ENCODE measurements around the gene MYORG.
"Not testable (repeated sequence)": the region's sequence is repeated elsewhere in the genome, so short reads cannot be mapped to it uniquely, and the experiment has no call there.

Gene MYORG

DNA sequence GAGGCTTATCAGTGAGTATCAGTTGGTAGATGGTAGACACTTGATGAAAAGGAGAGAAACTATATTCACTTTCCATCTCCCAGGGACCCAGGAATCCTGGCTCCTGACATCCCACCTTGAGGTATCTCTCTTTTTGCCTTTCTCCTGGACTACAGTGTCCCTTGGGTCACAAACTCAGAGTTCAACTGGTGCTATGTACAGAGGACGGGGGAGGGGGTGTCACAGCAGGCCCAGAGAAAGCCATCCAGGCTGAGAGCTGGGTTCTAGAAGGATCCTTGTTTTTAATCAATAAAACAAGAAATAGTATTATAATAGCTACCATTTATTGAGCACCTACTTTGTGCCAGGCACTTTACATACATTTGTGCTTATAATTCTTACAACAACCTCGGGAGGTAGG lies 10.3 kb downstream of the MYORG start:
- H3K4me3 ChIP-seq (ENCODE audit: low read depth, low read length), result no peak overlapping the region
- no peaks in the 10 kb centered on the region for H3K27me3 ChIP-seq (ENCODE audit: control insufficient read depth, insufficient read depth, low read length)
- H3K4me1 ChIP-seq (ENCODE audit: control insufficient read depth, insufficient read depth, low read length), result peaks cover 25% of the 10 kb centered on the region
- no peak overlapping the region for H3K9ac ChIP-seq (ENCODE audit: low read length)
- H3K36me3 ChIP-seq (ENCODE audit: control insufficient read depth, insufficient read depth, low read length), result peaks cover 17% of the 10 kb centered on the region
- no peak overlapping the region for H3K27ac ChIP-seq (ENCODE audit: low read depth, low read length)
- peaks cover 23% of the 10 kb centered on the region for H3K9me3 ChIP-seq (ENCODE audit: control insufficient read depth, insufficient read depth, low read depth, low read length)

DNA sequence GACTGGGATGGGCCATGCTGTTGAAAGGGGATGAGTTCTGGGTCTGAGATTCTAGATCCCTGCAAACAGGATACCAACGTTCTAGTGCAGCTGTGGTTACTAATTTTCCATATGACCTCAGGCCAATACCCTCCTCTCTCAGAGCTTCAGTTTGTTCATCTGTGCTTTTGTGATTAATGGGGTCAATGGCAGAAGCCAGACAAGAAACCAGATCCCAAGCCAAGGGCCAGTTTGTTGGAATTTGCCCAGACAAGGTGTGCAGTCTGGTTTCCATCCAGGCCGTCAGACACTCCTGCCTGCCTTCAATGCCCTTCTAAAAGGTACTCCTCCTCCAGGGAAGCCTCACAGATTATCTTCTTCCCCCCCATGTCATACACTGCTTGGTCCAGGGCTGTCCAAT lies 11.4 kb downstream of the MYORG start:
- H3K9ac ChIP-seq (ENCODE audit: low read length), result no peak overlapping the region
- peaks cover 7% of the 10 kb centered on the region; the same call in 1 of the 2 replicates for H3K36me3 ChIP-seq (ENCODE audit: control insufficient read depth, insufficient read depth, low read length)
- no peak overlapping the region for H3K4me3 ChIP-seq (ENCODE audit: low read depth, low read length)
- no peak overlapping the region for H3K27ac ChIP-seq (ENCODE audit: low read depth, low read length)
- no peaks in the 10 kb centered on the region for H3K27me3 ChIP-seq (ENCODE audit: control insufficient read depth, insufficient read depth, low read length)
- peaks cover 25% of the 10 kb centered on the region for H3K4me1 ChIP-seq (ENCODE audit: control insufficient read depth, insufficient read depth, low read length)
- H3K9me3 ChIP-seq (ENCODE audit: control insufficient read depth, insufficient read depth, low read depth, low read length), result peaks cover 23% of the 10 kb centered on the region

DNA sequence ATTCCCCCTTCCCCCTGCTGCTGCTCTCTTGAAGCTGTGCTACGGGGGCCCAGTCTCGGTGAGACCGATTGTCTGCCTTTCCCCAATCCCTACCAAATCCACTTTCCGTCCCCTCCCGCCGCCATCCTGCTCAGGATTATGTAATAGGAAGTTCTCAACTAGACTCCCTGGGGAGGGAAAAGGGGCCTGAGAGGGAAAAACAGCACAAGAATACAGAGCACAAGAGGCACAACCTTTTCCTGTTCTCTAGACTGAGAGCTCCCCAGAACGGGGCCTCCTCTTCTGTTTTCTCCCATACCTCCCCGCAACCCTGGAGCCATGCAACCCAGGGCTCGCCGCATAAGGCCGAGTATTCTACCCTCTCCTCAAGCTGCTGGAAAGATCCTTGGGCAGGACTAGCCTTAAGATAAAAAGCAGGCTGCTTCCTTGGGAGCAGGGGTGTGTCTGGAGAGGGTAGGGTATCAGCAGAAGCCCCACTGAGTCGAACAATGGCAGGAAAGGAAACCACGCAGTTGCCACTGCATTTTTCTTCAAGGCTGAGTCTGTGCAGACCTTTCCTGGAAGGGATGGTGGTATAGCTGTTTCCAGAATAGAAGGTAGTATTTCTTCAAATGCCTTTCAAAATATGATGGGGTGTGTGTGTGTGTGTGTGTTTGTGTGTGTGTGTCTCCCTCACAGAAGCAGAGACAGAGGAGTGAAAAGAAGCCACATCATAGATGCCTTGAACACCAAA lies 12.9 kb downstream of the MYORG start:
- Histone ChIP-seq H3K4me1 (ENCODE audit: control insufficient read depth, insufficient read depth, low read length) (peaks cover 25% of the 10 kb centered on the region), H3K36me3 (ENCODE audit: control insufficient read depth, insufficient read depth, low read length) (no peaks in the 10 kb centered on the region), H3K27ac (ENCODE audit: low read depth, low read length) (no peak overlapping the region; the same call in 1 of the 2 replicates), H3K9ac (ENCODE audit: low read length) (peak overlapping the region; percentile 31), H3K9me3 (ENCODE audit: control insufficient read depth, insufficient read depth, low read depth, low read length) (peaks cover 21% of the 10 kb centered on the region), H3K4me3 (ENCODE audit: low read depth, low read length) (peak overlapping the region; percentile 45), H3K27me3 (ENCODE audit: control insufficient read depth, insufficient read depth, low read length) (no peaks in the 10 kb centered on the region)

DNA sequence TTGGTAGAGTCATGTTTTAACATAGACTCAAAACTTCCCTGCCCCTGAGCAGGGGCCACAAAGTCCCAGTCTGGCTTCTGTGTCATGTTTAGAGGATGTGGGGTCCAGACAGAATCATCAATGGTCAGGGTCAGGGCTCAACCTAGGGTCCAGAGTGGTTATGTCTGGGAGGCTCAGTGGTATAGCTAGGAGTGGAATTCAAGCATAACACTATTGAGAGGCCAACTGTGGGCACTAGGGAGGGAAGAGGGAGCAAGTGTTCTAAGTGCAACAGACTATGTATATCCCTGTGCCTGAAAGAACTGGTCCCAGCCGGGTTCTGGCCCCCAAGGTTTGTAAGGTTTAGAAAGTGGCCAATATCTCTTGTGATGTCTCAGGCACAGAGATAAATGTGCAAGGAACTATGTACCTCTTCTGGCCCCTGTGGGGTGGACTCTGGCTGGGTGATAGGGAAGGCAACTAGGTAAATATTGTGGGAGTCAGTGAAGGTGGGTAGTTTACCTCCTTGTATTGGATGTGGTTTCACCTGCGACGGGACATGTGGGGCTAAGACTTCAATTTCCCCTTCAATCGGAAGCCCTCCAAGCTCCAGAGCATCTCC lies 14.0 kb downstream of the MYORG start:
- H3K36me3 ChIP-seq (ENCODE audit: control insufficient read depth, insufficient read depth, low read length), result no peaks in the 10 kb centered on the region
- H3K4me3 ChIP-seq (ENCODE audit: low read depth, low read length), result no peak overlapping the region
- H3K9ac ChIP-seq (ENCODE audit: low read length), result no peak overlapping the region
- peaks cover 14% of the 10 kb centered on the region for H3K9me3 ChIP-seq (ENCODE audit: control insufficient read depth, insufficient read depth, low read depth, low read length)
- H3K27me3 ChIP-seq (ENCODE audit: control insufficient read depth, insufficient read depth, low read length), result no peaks in the 10 kb centered on the region
- H3K4me1 ChIP-seq (ENCODE audit: control insufficient read depth, insufficient read depth, low read length), result peaks cover 25% of the 10 kb centered on the region
- no peak overlapping the region for H3K27ac ChIP-seq (ENCODE audit: low read depth, low read length)

DNA sequence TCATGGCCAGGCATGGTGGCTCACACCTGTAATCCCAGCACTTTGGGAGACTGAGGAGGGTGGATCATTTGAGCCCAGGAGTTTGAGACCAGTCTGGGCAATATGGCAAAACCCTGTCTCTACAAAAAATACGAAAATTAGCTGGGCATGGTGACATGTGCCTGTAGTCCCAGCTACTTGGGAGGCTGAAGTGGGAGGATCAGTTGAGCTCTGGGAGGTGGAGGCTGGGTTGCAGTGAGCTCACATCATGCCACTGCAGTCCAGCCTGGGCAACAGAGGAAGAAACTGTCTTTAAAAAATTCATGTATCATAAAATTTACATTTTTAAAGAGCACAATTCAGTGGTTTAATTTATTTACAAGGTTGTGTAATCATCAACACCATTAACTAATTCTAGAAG lies 23.7 kb downstream of the MYORG start:
- H3K4me3 ChIP-seq (ENCODE audit: low read depth, low read length); H3K4me1 ChIP-seq (ENCODE audit: control insufficient read depth, insufficient read depth, low read length); H3K9ac ChIP-seq (ENCODE audit: low read length); H3K36me3 ChIP-seq (ENCODE audit: control insufficient read depth, insufficient read depth, low read length); H3K27me3 ChIP-seq (ENCODE audit: control insufficient read depth, insufficient read depth, low read length); H3K27ac ChIP-seq (ENCODE audit: low read depth, low read length): not testable (repeated sequence)
- H3K9me3 ChIP-seq (ENCODE audit: control insufficient read depth, insufficient read depth, low read depth, low read length), result peaks cover 14% of the 10 kb centered on the region; the same call in 1 of the 2 replicates

DNA sequence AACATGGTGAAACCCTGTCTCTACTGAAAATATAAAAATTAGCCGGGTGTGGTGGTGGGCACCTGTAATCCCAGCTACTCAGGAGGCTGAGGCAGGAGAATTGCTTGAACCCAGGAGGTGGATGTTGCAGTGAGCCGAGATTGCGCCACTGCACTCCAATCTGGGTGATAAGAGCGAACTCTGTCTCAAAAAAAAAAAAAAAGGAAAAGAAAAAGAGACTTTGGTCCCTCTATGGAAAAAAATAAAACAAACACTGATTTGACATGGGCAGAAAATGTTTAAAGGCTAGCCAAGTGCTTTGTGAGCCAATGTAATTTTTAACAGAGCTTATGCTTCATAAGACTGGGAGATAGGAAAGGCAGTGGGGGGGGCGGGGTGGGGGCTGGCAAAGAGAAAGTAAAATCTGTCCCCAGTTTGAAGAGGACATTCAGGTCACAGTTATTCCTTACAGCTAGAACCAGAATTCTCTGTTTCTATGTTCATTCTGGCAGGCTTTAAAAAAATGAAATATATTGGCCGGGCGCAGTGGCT lies 24.5 kb downstream of the MYORG start:
- H3K36me3 ChIP-seq (ENCODE audit: control insufficient read depth, insufficient read depth, low read length); H3K4me3 ChIP-seq (ENCODE audit: low read depth, low read length); H3K27ac ChIP-seq (ENCODE audit: low read depth, low read length); H3K27me3 ChIP-seq (ENCODE audit: control insufficient read depth, insufficient read depth, low read length); H3K4me1 ChIP-seq (ENCODE audit: control insufficient read depth, insufficient read depth, low read length); H3K9ac ChIP-seq (ENCODE audit: low read length): not testable (repeated sequence)
- H3K9me3 ChIP-seq (ENCODE audit: control insufficient read depth, insufficient read depth, low read depth, low read length), result peaks cover 11% of the 10 kb centered on the region; the same call in 1 of the 2 replicates

DNA sequence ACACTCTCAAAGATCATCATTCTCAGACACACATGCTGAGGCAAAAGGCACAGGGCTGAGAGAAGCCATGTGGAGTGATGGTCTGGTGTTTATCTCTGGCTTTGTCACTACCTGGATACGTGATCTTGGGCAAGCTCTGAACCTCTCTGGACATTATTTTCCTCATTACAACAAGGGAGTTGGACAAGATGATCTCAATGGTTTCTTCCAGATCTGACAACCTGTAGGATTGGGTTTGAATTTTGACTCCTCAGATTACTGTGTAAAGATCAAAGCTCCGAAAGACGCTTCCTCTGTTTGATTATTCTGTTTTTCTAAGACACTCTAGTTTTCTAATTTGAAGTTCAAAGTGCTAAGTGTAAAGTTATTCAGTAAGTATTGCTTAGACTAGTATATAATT lies 27.4 kb downstream of the MYORG start:
- no peaks in the 10 kb centered on the region for H3K9me3 ChIP-seq (ENCODE audit: control insufficient read depth, insufficient read depth, low read depth, low read length)
- H3K36me3 ChIP-seq (ENCODE audit: control insufficient read depth, insufficient read depth, low read length), result no peaks in the 10 kb centered on the region
- no peak overlapping the region for H3K27ac ChIP-seq (ENCODE audit: low read depth, low read length)
- H3K27me3 ChIP-seq (ENCODE audit: control insufficient read depth, insufficient read depth, low read length), result no peaks in the 10 kb centered on the region
- H3K9ac ChIP-seq (ENCODE audit: low read length), result no peak overlapping the region
- no peaks in the 10 kb centered on the region for H3K4me1 ChIP-seq (ENCODE audit: control insufficient read depth, insufficient read depth, low read length)
- H3K4me3 ChIP-seq (ENCODE audit: low read depth, low read length), result no peak overlapping the region

DNA sequence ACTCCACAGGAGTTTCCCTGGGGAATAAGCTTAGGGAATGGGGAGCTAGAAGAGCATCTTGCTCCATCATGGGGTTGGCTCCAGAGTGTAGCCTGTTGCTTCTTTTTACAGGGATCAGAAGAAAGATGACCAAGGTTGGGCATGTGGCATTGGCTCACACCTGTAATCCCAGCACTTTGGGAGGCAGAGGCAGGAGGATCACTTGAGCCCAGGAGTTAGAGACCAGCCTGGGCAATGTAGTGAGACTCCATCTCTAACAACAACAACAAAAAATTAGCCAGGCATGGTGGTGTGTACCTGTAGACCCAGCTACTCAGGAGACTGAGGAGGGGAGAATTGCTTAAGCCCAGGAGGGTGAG lies 28.9 kb downstream of the MYORG start:
- Histone ChIP-seq H3K4me3 (ENCODE audit: low read depth, low read length) (no peak overlapping the region), H3K9ac (ENCODE audit: low read length) (no peak overlapping the region), H3K36me3 (ENCODE audit: control insufficient read depth, insufficient read depth, low read length) (peaks cover 11% of the 10 kb centered on the region), H3K4me1 (ENCODE audit: control insufficient read depth, insufficient read depth, low read length) (no peaks in the 10 kb centered on the region), H3K27me3 (ENCODE audit: control insufficient read depth, insufficient read depth, low read length) (no peaks in the 10 kb centered on the region), H3K9me3 (ENCODE audit: control insufficient read depth, insufficient read depth, low read depth, low read length) (no peaks in the 10 kb centered on the region), H3K27ac (ENCODE audit: low read depth, low read length) (no peak overlapping the region)

DNA sequence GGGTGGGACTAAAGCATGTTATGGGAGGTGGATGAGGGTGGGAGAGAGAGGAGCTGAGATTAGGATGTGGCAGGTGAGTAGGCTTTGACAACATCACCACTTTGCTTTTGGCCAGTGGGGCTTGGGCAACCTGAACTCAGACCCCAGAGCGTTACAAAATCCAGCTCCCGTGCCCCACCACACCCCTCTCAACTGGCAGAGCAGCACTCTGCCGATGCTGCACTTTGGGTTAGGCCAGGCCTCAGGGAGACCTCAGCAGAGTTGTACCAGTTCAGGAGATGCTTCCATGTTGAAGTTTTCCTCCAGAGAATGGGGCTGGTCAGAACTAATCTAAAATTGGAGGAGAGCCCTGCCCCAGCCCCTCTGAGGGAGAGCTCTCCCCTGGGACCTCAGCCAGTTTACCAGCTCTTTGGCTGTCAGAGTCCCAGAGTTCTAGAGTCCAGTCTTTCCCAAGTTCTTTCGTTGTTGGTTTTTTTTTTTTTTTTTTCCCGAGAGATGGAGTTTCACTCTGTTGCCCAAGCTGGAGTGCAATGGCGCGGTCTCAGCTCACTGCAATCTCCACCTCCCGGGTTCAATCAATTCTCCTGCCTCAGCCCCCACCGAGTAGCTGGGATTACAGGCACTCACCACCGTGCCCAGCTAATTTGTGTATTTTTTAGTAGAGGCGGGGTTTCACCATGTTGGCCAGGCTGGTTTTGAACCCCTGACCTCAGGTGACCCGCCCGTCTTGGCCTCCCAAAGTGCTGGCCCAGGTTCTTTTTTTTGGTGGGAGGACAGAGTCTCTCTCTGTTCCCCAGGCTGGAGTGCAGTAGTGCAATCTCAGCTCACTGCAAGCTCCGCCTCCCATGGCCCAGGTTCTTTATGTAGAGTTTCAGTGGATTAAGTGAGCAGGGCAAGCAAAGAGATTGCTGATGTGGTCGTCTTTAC lies 29.6 kb downstream of the MYORG start:
- Histone ChIP-seq H3K9ac (ENCODE audit: low read length) (no peak overlapping the region), H3K27ac (ENCODE audit: low read depth, low read length) (no peak overlapping the region), H3K9me3 (ENCODE audit: control insufficient read depth, insufficient read depth, low read depth, low read length) (no peaks in the 10 kb centered on the region), H3K4me3 (ENCODE audit: low read depth, low read length) (no peak overlapping the region), H3K27me3 (ENCODE audit: control insufficient read depth, insufficient read depth, low read length) (no peaks in the 10 kb centered on the region), H3K4me1 (ENCODE audit: control insufficient read depth, insufficient read depth, low read length) (no peaks in the 10 kb centered on the region), H3K36me3 (ENCODE audit: control insufficient read depth, insufficient read depth, low read length) (peaks cover 15% of the 10 kb centered on the region)

DNA sequence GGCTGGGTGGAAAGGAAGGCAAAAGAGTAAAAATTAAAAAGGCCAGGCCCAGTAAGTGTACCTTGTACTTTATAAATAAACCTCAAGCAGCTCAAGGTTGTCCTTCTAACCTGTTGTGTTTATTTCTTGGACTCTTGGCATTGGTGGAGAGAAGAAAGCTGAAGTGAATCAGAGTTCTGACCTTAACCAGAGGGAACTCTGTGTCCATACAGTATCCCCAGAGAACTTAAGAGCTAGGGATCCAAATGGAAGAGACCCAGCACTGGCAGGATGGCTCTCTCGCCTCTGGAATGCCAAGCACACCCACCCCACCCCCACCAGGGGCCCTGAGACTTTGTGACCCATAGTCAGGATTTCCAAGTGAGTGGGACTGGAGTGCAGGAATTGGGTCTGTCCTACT lies 33.1 kb downstream of the MYORG start:
- Histone ChIP-seq H3K9me3 (ENCODE audit: control insufficient read depth, insufficient read depth, low read depth, low read length) (no peaks in the 10 kb centered on the region), H3K27ac (ENCODE audit: low read depth, low read length) (no peak overlapping the region), H3K27me3 (ENCODE audit: control insufficient read depth, insufficient read depth, low read length) (no peaks in the 10 kb centered on the region), H3K36me3 (ENCODE audit: control insufficient read depth, insufficient read depth, low read length) (peaks cover 40% of the 10 kb centered on the region), H3K9ac (ENCODE audit: low read length) (no peak overlapping the region), H3K4me3 (ENCODE audit: low read depth, low read length) (no peak overlapping the region), H3K4me1 (ENCODE audit: control insufficient read depth, insufficient read depth, low read length) (no peaks in the 10 kb centered on the region)

DNA sequence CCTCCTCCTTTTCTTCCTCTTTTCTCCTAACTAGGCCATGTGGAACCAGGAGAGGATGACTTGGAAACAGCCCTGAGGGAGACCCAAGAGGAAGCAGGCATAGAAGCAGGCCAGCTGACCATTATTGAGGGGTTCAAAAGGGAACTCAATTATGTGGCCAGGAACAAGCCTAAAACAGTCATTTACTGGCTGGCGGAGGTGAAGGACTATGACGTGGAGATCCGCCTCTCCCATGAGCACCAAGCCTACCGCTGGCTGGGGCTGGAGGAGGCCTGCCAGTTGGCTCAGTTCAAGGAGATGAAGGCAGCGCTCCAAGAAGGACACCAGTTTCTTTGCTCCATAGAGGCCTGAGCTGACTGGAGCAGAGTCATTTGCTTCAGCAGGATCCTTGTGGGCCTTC lies 33.6 kb downstream of the MYORG start:
- no peak overlapping the region for H3K9ac ChIP-seq (ENCODE audit: low read length)
- no peak overlapping the region for H3K27ac ChIP-seq (ENCODE audit: low read depth, low read length)
- no peaks in the 10 kb centered on the region for H3K4me1 ChIP-seq (ENCODE audit: control insufficient read depth, insufficient read depth, low read length)
- no peak overlapping the region for H3K4me3 ChIP-seq (ENCODE audit: low read depth, low read length)
- no peaks in the 10 kb centered on the region for H3K9me3 ChIP-seq (ENCODE audit: control insufficient read depth, insufficient read depth, low read depth, low read length)
- H3K27me3 ChIP-seq (ENCODE audit: control insufficient read depth, insufficient read depth, low read length), result no peaks in the 10 kb centered on the region
- H3K36me3 ChIP-seq (ENCODE audit: control insufficient read depth, insufficient read depth, low read length), result peaks cover 43% of the 10 kb centered on the region

Measured in HUES6 (cell line).